GM12864 (cell line): ENCODE data around the gene ZNF746.
"Not testable (repeated sequence)": the region's sequence is repeated elsewhere in the genome, so short reads cannot be mapped to it uniquely, and the experiment has no call there.

Source experiments
- DNase-seq: peaks from one replicate; pipeline ENCODE4 v3.0.0-alpha.2; 2011; ENCODE audit warnings: low read depth
- H3K4me3 ChIP-seq: 2 replicates; pipeline ENCODE4 v1.5.1; 2011; ENCODE audit warnings: mild to moderate bottlenecking, low read depth, low read length, control low read depth
- TF ChIP-seq, protein P1 (sequence below): IDR thresholded peaks from 2 replicates; pipeline ENCODE4 v1.5.1; 2011; ENCODE audit warnings: low read depth, mild to moderate bottlenecking, moderate library complexity, low read length, control low read depth, inconsistent platforms; ENCODE audit errors: missing control alignments

Gene ZNF746

DNA sequence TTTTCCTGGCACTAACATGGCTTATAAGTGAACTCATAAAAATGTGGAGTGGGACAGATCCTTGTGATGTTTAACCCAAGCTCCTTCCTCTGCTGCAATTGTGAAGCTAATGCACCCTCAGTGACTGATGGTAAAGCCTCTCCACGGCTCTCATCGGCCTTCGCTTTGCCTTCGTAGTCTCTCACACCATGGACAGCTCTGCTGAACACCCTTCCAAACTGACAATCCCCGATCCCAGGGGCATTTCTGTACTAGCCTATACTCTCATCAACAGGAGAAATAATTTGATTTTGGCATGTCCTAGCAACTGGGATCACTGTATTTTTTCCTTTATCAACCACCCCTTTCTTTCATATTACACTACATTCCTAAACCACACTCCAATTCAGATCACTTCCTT lies 42.9 kb downstream of the ZNF746 start:
- TF ChIP-seq, protein P1, sequence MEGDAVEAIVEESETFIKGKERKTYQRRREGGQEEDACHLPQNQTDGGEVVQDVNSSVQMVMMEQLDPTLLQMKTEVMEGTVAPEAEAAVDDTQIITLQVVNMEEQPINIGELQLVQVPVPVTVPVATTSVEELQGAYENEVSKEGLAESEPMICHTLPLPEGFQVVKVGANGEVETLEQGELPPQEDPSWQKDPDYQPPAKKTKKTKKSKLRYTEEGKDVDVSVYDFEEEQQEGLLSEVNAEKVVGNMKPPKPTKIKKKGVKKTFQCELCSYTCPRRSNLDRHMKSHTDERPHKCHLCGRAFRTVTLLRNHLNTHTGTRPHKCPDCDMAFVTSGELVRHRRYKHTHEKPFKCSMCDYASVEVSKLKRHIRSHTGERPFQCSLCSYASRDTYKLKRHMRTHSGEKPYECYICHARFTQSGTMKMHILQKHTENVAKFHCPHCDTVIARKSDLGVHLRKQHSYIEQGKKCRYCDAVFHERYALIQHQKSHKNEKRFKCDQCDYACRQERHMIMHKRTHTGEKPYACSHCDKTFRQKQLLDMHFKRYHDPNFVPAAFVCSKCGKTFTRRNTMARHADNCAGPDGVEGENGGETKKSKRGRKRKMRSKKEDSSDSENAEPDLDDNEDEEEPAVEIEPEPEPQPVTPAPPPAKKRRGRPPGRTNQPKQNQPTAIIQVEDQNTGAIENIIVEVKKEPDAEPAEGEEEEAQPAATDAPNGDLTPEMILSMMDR, result no peak
- no peak overlapping the region for H3K4me3 ChIP-seq
- DNase-seq, result no peak

- DNase-seq, result no peak
- TF ChIP-seq, protein P1, result no peak
- H3K4me3 ChIP-seq, result no peak overlapping the region
Measured at GRCh38 chr7:149454006-149454405, 43.6 kb downstream of the ZNF746 start.

DNA sequence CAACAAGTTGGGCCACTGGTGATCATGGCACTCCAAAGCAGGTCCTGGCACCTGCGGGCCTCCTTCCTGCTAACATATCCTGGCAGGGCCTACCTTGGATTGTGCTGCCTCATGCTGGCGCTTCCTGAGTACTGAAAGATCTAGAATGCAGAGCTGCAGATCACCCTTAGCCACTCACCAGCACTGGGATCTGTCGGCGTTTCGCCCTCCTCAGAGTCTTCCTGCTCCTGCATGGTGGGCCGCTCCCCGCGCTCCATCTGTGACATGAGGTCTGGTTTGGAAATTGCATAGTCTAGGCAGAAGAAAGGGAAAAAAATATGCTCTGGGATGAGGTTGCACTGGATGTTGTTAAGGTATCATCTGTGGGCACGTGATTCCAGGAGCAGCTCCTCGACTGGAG lies 46.8 kb downstream of the ZNF746 start:
- TF ChIP-seq, protein P1, result no peak
- DNase-seq, result no peak
- no peak overlapping the region for H3K4me3 ChIP-seq

- no peak for DNase-seq
- H3K4me3 ChIP-seq, result no peak overlapping the region
- TF ChIP-seq, protein P1, result no peak
Measured at GRCh38 chr7:149449897-149450296, 47.7 kb downstream of the ZNF746 start.

GRCh38 chr7:149448961-149449360 lies 48.6 kb downstream of the ZNF746 start:
- H3K4me3 ChIP-seq, result no peak overlapping the region
- TF ChIP-seq, protein P1, result no peak
- no peak for DNase-seq

- not testable (repeated sequence) for H3K4me3 ChIP-seq, DNase-seq
Measured at GRCh38 chr7:149446026-149446425, 51.6 kb downstream of the ZNF746 start.

- H3K4me3 ChIP-seq, result no peak overlapping the region
- TF ChIP-seq, protein P1, result no peak
- DNase-seq, result no peak
Measured at GRCh38 chr7:149444287-149444686, 53.3 kb downstream of the ZNF746 start.

- no peak for DNase-seq
- no peak overlapping the region for H3K4me3 ChIP-seq
- TF ChIP-seq, protein P1, result no peak
Measured at GRCh38 chr7:149443523-149443922, 54.1 kb downstream of the ZNF746 start.
